GM19467 (cell line): Measurements from ENCODE around the gene RPA3.
A peak's percentile ranks its signal among the peaks of the same experiment; 100 is the strongest.

Source experiments
- ATAC-seq: cut with Tn5 transposase; IDR thresholded peaks from one replicate; pipeline ENCODE4 v1.9.1; 2021; ENCODE audit warnings: mild to moderate bottlenecking, moderate library complexity; ENCODE audit not compliant: unreplicated experiment

Gene RPA3

GRCh38 chr7:7732621-7733281, 14.3 kb upstream of the RPA3 start:
- ATAC-seq, result no peak

GRCh38 chr7:7731732-7732131, 13.3 kb upstream of the RPA3 start:
- ATAC-seq, result no peak

- ATAC-seq, result no peak
These were observed 2.6 kb upstream of the RPA3 start for GRCh38 chr7:7720750-7721621.

GRCh38 chr7:7720193-7720592, 1.8 kb upstream of the RPA3 start:
- no peak for ATAC-seq

GRCh38 chr7:7719236-7719635, 829 bp upstream of the RPA3 start:
- peak; percentile 92 for ATAC-seq

GRCh38 chr7:7713730-7714129, 4.7 kb downstream of the RPA3 start:
- no peak for ATAC-seq

- ATAC-seq, result no peak
These were observed 7.9 kb downstream of the RPA3 start for GRCh38 chr7:7710469-7710868.

GRCh38 chr7:7709291-7709690, 9.1 kb downstream of the RPA3 start:
- ATAC-seq, result no peak

- no peak for ATAC-seq
These were observed 10.6 kb downstream of the RPA3 start for GRCh38 chr7:7707806-7708205.

GRCh38 chr7:7707246-7707645, 11.2 kb downstream of the RPA3 start:
- no peak for ATAC-seq

- ATAC-seq, result peak; percentile 39
These were observed 11.7 kb downstream of the RPA3 start for GRCh38 chr7:7706556-7707172.

- peak; percentile 63 for ATAC-seq
These were observed 12.3 kb downstream of the RPA3 start for GRCh38 chr7:7706101-7706511.

- no peak for ATAC-seq
These were observed 13.1 kb downstream of the RPA3 start for GRCh38 chr7:7705318-7705717.

- no peak for ATAC-seq
These were observed 13.5 kb downstream of the RPA3 start for GRCh38 chr7:7704867-7705266.

- no peak for ATAC-seq
These were observed 15.0 kb downstream of the RPA3 start for GRCh38 chr7:7703427-7703826.

- no peak for ATAC-seq
These were observed 15.6 kb downstream of the RPA3 start for GRCh38 chr7:7702826-7703225.

GRCh38 chr7:7701527-7701926, 16.9 kb downstream of the RPA3 start:
- no peak for ATAC-seq

GRCh38 chr7:7699970-7700369, 18.4 kb downstream of the RPA3 start:
- ATAC-seq, result no peak

GRCh38 chr7:7699380-7699779, 19.0 kb downstream of the RPA3 start:
- no peak for ATAC-seq

- no peak for ATAC-seq
These were observed 19.5 kb downstream of the RPA3 start for GRCh38 chr7:7698930-7699329.

- no peak for ATAC-seq
These were observed 21.8 kb downstream of the RPA3 start for GRCh38 chr7:7696458-7697119.
